ENCODE data around the gene LDLR. TPM values are rescaled to one million over a fixed set of nuclear protein-coding genes. Genes with fewer than 3 reads are reported as not detected.
A peak's percentile ranks its signal among the peaks of the same experiment; 100 is the strongest.

Gene LDLR
- total RNA-seq, 4 donors from 2014 or later, result 14.2 to 258 (median 47.5) TPM

DNA sequence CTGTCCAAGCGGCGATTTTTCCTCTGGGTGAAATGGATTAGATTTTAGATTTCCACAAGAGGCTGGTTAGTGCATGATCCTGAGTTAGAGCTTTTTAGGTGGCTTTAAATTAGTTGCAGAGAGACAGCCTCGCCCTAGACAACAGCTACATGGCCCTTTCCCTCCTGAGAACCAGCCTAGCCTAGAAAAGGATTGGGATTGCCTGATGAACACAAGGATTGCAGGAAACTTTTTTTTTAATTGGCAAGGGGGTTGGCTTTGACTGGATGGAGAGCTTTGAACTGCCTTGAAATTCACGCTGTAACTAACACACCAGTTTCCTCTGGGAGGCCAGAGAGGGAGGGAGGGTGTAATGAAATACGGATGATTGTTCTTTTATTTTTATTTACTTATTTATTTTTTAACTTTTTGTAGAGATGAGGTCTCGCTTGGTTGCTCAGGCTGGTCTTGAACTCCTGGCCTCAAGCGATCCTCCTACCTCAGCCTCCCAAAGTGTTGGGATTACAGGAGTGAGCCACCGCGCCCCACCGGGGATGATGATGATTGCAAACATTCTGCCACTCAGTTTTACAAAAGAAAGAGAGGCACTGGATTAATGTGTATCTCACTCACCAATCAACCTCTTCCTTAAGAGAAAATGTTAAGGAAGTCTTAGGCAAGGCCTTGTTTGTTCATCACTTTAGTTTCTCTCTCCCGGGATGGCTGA lies 1.9 kb downstream of the LDLR start:
- Histone ChIP-seq H3K4me1 (peaks cover 57 to 82% (median 79%) of the 10 kb centered on the region in 4 donors), H3K36me3 (peaks cover 0 to 10% (median 3%) of the 10 kb centered on the region in 4 donors), H3K27ac (replicated peaks in 1 of 4) (peak overlapping the region; percentile 97 to 99 (median 97)), H3K4me3 (peak overlapping the region; percentile 67 to 79 (median 72)), H3K9me3 (no peaks in the 10 kb centered on the region), H3K27me3 (no peaks in the 10 kb centered on the region)
- TF ChIP-seq POLR2AphosphoS5 (IDR thresholded peaks at IDR 0.05) (no peak), CTCF (IDR thresholded peaks at IDR 0.05) (no peak), EP300 (IDR thresholded peaks at IDR 0.05) (no peak), POLR2A (IDR thresholded peaks at IDR 0.05; ENCODE audit: low read depth) (no peak)
- 25% methylated on average over 11 of the region's 11 CpGs for WGBS
- intact Hi-C loops (cut with DNase I), result loop anchor here (5.0 to 10.0 kb wide), 2 partner anchors 46 to 56 kb away; no protein-coding TSS in a partner anchor
- DNase-seq (ENCODE audit: extremely low spot score), result no peak

- peak; percentile 93 for DNase-seq (ENCODE audit: extremely low spot score)
- peaks cover 60 to 87% (median 82%) of the 10 kb centered on the region in 4 donors for H3K4me1 ChIP-seq
- no peaks in the 10 kb centered on the region for H3K9me3 ChIP-seq
- H3K4me3 ChIP-seq, result peak overlapping the region; percentile 67 to 79 (median 72)
- peak; percentile 67 for TF ChIP-seq EP300 (IDR thresholded peaks at IDR 0.05)
- TF ChIP-seq CTCF (IDR thresholded peaks at IDR 0.05), result no peak
- peak; percentile 86 to 89 for TF ChIP-seq POLR2AphosphoS5 (IDR thresholded peaks at IDR 0.05)
- WGBS, result 4% methylated on average over 8 of the region's 8 CpGs
- no peaks in the 10 kb centered on the region for H3K27me3 ChIP-seq
- H3K27ac ChIP-seq (replicated peaks in 1 of 4), result peak overlapping the region; percentile 97 to 99 (median 97)
- peaks cover 0 to 10% (median 3%) of the 10 kb centered on the region in 4 donors for H3K36me3 ChIP-seq
- intact Hi-C loops (cut with DNase I), result loop anchor here (5.0 to 10.0 kb wide), 2 partner anchors 46 to 57 kb away; no protein-coding TSS in a partner anchor
Observed at GRCh38 chr19:11091703-11092153, 2.5 kb downstream of the LDLR start.

DNA sequence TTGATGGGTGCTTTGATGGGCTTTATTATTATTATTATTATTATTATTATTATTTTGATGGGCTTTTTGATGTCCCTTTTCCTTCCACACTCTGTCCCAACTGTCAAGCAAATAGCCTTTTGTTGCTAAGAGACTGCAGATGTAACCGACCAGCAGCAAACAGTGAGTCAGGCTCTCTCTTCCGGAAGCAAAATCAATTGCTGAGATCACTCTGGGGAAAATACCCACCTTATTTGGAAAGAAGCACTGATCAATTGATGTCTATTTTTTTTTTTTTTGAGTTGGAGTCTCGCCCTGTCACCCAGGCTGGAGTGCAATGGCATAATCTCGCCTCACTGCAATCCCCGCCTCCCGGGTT lies 2.9 kb downstream of the LDLR start:
- peaks cover 60 to 91% (median 84%) of the 10 kb centered on the region in 4 donors for H3K4me1 ChIP-seq

GRCh38 chr19:11093689-11094238 lies 4.5 kb downstream of the LDLR start:
- H3K9me3 ChIP-seq, result no peaks in the 10 kb centered on the region
- WGBS, result 91% methylated on average over 13 of the region's 15 CpGs
- intact Hi-C loops (cut with DNase I), result loop anchor here (5.0 to 10.0 kb wide), 2 partner anchors 44 to 59 kb away; no protein-coding TSS in a partner anchor
- TF ChIP-seq CTCF (IDR thresholded peaks at IDR 0.05) (no peak), POLR2A (IDR thresholded peaks at IDR 0.05; ENCODE audit: low read depth) (no peak), POLR2AphosphoS5 (IDR thresholded peaks at IDR 0.05) (no peak), EP300 (IDR thresholded peaks at IDR 0.05) (no peak)
- peak overlapping the region; percentile 97 to 99 (median 97) for H3K27ac ChIP-seq (replicated peaks in 1 of 4)
- DNase-seq (ENCODE audit: extremely low spot score), result no peak
- no peak overlapping the region for H3K4me3 ChIP-seq
- peaks cover 57 to 87% (median 78%) of the 10 kb centered on the region in 4 donors for H3K4me1 ChIP-seq
- H3K27me3 ChIP-seq, result no peaks in the 10 kb centered on the region
- H3K36me3 ChIP-seq, result peaks cover 0 to 18% (median 5%) of the 10 kb centered on the region in 4 donors

More for the DNA sequence above, 2.9 kb downstream of the LDLR start:
- no peak for DNase-seq (ENCODE audit: extremely low spot score)
- Histone ChIP-seq H3K4me3 (peak overlapping the region; percentile 67 to 79 (median 72)), H3K27ac (replicated peaks in 1 of 4) (peak overlapping the region; percentile 97 to 99 (median 97)), H3K9me3 (no peaks in the 10 kb centered on the region), H3K27me3 (no peaks in the 10 kb centered on the region), H3K36me3 (peaks cover 0 to 10% (median 3%) of the 10 kb centered on the region in 4 donors)
- no peak for TF ChIP-seq EP300 (IDR thresholded peaks at IDR 0.05)
- TF ChIP-seq POLR2A (IDR thresholded peaks at IDR 0.05; ENCODE audit: low read depth), result no peak
- no peak for TF ChIP-seq POLR2AphosphoS5 (IDR thresholded peaks at IDR 0.05)
- no peak for TF ChIP-seq CTCF (IDR thresholded peaks at IDR 0.05)
- 47% methylated on average over 6 of the region's 6 CpGs for WGBS
- intact Hi-C loops (cut with DNase I), result loop anchor here (5.0 to 10.0 kb wide), 2 partner anchors 45 to 57 kb away; no protein-coding TSS in a partner anchor

Data from esophagus muscularis mucosa (tissue), 4 donors.